HUDEP-2 (cell line): ENCODE measurements around the gene HOXD9.
A peak's percentile ranks its signal among the peaks of the same experiment; 100 is the strongest.

Experiments used
- DNase-seq, 76 experiments: peaks; one replicate each; lab custom pipeline; 2025; ENCODE audit not compliant: unreplicated experiment in 76 of 76; lab: John Stamatoyannopoulos, UW

The HOXD9 gene

DNA sequence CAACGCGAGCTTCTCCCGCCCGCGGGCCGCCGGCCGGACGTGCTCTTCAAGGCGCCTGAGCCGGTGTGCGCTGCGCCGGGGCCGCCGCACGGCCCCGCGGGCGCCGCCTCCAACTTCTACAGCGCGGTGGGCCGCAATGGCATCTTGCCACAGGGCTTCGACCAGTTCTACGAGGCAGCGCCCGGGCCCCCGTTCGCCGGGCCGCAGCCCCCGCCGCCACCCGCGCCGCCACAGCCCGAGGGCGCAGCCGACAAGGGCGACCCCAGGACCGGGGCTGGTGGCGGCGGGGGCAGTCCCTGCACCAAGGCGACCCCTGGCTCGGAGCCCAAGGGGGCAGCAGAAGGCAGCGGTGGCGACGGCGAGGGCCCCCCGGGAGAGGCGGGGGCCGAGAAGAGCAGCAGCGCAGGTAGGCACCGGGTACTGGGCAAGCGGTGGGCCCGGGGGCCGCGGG lies 14.8 kb upstream of the HOXD9 start:
- DNase-seq, result no peak

DNA sequence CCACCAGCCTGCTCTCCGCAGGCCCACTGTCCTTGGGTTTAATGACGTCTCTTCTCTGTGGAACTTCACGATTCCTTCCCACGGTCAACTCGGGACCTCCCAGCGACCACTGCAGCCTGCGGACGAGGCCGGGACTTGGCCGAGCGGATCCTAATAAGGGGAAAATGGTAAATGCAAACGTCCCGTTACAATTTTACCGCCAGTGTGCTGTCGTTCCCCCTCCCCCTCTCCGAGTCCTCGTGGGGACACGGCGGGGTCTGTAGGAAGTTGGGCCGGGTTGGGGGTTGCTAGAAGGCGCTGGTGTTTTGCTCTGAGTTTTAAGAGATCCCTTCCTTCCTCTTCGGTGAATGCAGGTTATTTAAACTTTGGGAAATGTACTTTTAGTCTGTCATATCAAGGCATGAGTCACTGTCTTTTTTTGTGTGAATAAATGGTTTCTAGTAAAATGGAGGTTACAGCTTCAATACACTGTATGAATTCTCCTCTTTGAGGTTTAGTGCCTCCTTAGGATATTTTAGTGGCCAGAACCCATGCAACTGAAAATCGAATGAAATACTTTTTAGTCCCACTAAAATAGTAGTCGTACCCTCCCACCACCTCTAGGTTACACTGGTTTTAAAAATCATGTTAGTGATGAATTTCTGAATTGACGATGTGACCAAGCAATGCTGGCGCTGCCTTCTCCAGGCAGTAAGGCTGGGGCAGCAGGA lies 13.2 kb upstream of the HOXD9 start:
- no peak for DNase-seq

DNA sequence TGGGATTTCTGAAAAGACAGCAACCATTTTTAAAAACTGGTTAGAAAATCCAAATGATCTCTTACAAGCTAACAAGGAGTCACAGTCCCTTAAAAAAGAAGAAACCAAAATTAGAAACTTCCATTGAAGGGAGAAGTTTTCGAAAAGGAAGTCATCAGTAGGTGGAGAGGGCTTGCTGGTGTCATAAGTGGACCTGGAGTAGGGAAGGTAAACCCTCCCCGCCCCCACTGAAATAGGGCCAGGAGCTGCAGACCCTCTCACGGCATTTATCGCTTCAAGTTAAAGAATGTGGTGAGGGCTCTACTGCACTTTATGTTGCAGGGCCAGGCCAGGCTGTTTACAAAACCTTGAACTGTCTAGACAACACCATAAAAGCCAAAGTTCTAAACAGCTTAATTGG lies 12.6 kb upstream of the HOXD9 start:
- DNase-seq, result no peak

DNA sequence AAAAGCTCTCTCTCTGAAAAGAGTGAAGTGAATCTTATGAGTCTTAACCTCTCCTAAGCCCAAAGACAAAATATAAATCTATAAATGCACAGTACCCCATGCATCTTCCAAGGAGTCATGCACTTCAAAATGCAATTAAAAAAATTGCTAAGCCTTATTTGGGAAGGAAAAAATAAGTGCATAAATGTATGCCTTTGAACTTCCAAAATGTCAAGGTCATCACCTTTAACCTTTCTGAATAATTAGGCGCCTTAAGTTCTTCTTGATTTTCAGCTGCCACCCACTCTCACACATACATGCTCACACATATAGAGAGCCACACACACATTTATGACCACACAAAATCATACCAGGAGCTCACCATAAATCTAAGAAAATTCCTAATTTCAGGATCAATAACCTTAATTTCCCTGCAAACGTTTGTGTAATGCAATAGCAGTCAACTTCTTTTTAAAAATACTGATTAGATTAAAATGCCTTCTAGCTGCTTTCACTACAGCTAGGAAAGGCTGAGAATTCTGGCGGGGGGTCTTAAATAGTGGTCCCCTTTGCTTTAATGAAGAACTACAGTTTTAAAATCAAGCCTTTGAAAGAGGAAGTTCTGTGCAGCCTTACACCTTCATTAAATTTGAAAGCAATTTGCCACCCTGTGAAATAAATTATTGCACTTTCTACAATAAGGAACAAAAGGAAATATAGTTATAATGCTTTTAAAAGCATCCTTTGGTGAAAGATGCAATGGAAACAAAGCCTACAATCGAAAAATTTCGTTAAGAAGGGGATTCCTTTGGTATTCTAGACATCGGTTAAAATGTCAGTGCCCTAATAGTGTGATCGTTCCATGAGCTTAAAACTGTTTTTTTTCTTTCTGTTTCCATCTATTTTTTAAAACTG lies 11.9 kb upstream of the HOXD9 start:
- no peak for DNase-seq

DNA sequence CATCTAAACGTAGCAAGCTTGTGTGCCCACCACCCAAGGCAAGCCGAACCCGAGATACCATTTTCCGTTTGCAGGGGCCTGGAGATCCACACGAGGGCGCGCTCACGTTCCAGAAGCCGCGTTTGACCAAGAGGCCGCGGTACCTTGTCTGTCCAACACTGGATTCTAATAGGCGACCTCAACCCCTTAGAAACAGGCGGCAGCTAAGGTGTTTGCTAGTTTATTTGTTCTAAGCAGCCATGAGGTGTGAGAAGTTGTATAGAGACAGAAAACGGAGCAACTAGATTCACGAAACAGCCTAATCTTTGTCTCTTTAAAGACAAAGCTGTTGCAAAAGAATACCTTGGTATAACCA lies 11.2 kb upstream of the HOXD9 start:
- DNase-seq, result peak in 39 of 76 experiments; percentile 7 to 60 (median 22)

DNA sequence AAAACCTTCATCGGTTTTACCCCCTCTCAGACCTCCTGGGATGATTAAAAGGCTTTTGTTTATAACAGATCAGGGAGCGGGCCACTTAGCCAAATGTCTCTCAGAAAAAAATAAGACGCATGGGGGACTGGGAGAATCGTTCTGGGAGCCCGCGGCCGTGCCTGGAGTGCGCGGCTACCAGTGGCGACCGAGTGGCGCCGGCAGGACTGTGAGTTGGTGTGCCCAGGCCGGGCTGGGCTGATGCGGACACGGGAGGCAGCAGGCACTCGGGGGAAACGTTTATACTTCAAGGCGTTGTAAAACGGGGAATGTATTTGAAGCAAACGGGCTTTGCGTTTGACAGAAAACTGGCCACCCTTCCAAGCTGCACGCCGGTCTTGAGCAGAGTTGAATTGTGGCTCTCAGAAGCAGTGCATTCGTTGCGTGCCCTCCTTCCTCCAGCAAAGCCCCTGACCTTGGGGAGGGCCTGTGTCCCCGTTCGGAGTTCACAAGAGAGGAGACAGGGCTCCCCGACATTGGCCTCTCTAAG lies 10.6 kb upstream of the HOXD9 start:
- DNase-seq, result no peak

DNA sequence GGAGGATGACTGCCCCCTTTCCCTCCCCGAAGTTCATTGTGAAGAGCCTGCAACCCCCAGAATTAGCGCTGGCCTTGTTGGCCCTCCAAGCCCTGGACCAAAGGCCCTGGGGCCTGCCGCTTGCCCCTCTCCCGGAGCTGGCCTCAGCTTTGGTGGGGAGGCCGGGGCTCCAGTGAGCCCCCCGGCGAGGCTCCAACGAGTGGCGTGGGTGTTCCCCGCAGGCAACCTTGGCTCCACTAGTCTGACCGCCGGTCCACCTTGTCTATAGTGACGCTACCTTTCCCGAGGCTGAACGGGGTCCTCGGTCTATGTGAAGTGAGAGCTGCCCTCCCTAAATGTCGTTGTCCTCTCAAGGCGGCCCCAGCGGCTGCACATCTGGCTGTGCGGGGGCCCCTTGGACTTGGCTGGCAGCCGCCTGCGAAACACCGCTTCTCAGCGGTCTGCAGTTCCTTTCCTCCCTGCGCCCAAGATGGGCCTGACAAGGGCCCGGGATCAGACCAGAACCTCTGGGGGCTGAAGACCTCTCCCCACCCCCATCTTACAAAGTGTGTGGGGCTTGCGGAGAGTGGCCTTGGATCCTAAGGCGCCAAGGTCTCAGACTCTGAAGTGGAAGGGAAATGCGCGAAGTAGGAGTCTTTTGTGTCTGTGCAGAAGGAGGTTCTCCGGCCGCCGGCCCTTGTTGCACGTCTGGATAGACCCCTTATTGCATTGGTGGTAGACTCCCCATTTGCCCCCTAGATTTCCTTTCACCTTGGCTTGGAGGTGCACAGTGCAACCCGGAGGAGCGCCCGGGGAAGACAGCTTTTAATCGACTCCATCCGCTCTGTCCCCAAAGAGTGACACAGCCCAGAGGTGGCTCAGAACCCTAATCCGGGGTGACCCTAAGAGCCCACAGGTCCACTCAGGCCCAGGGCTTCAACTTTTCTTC lies 9.9 kb upstream of the HOXD9 start:
- no peak for DNase-seq

DNA sequence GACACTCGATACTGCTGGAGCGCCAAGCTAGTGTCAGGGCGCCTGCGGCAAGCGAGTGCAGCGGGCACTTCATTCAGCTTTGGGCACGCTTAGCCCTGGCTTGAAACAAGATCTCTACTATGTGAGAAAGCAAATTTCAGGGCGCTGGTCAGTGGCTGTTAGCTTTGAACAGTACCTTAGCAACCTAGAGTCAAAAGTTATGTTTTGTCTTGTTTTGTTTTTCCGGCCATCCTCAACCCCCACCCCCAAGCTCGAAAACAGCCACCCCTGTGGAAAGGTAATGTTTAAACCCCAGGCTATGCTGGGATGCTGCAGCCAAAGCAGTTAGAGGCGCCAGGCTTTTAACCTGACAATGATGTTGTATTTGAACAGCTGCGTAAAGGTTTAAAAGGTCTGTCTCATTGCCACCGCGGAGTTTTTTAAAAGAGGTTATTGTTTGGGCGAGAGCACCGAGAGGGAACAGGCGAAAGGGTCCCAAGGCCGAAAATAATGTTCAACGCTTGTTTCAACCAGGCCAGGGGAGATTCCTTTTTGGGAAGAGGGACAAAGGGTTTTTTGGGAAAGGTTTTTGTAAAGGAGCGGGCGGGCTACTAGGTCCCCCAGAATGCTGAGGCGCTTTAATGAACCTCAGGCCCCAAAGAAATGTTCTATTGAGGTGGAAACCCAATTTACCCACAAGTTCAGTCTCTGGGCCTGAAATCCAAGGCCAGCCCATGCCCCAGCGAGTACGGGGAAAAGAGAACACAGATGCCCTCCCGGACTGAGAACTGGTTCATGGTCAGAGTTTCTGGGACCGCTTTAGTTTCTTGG lies 8.2 kb upstream of the HOXD9 start:
- DNase-seq, result no peak

DNA sequence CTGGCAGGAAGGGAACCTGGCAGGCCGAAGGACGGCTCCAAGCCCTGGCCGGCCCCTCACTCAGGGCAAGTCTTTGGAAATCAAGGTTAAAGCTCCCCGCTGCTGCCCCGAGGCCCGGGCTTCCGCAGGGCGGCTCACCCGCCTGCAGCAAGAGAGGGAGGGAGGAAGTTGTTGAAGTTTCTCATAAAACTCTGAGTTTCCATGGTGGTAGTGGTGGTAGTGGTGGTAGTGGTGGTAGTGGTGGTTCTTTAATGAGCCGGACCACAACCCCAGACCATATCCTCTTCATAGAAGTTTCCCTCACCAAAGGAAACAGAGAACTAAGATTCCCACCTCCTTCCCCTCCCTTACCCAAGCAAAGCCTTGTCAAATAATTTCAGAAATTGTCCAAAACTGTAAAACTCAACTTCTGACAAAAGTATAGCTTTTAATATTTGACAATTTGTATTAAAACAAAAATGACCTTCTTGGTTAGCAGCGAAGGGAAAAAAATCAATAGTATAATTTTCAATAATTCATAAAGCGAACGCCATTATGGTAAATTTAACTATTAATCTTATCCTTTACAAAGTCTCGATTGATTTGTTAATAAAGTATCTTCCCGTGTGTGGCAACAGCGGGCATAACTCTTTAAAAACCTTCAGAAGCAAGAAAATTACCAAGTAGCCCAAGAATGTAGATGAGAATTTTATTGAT lies 7.4 kb upstream of the HOXD9 start:
- DNase-seq, result no peak

DNA sequence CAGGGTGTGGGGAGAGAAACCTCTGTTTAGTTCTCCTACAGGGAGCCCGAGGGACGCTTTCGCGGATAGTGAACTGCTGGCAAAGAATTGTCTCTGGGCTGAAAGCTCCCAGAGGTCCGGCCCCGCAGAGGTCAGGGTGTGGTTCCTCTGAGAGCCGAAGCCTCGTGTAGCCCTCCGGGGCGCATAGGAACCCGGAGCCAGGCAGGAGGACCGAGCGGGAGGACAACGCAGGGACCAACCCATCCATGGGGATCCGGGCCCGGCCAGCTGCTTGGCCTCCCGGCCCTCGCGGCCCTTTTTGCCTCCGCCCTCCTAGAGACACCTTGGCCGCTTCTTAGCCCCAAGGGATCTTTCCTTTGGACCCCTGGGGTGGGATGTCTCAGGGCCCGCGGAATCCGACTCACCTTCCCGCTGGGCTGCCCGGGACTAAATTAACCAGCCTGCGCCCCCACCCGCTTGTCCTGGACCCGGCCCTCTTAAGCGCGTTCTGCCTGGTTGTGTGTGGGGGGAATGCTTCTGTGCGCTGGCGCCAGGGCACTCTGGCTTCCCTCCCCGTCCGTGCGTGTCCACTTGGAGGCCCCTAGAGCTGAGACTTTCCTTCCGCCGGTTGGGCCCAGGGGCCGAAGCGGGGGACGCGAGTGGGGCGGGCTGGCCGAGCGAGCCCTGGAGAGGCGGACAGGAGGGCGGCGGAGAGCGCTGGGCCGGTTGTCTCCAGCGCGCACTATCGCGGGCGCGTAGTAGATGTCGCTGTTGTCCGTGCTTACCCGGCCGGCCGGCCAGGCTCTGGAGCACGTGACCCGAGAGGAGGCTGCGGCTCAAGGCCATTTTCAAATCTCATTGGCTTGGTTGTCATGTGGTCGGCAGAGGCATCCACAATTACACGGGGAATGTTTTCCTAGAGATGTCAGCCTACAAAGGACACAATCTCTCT lies 6.4 kb upstream of the HOXD9 start, which contains the start of gene HOXD10:
TSS of gene HOXD10 (plus strand) at position 896 of the 931 bp plus-strand sequence. CDS start 56 bp downstream, outside the sequence.
- DNase-seq, result no peak

DNA sequence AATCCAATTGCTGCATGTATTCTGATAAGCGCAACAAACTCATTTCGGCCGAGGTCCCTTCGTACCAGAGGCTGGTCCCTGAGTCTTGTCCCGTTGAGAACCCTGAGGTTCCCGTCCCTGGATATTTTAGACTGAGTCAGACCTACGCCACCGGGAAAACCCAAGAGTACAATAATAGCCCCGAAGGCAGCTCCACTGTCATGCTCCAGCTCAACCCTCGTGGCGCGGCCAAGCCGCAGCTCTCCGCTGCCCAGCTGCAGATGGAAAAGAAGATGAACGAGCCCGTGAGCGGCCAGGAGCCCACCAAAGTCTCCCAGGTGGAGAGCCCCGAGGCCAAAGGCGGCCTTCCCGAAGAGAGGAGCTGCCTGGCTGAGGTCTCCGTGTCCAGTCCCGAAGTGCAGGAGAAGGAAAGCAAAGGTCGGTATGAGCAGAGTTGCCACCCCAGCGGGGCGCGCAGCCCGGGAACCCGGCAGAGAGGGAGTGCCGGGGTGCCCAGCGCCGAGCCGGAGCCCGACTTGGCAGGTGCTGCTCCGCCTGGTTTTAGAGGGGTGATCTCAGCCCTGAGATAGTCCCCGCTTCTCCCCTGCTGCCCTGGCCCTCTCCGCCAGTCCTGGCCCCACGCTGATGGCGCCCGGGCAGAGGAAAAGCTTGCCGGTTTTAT lies 5.2 kb upstream of the HOXD9 start:
- DNase-seq, result no peak

DNA sequence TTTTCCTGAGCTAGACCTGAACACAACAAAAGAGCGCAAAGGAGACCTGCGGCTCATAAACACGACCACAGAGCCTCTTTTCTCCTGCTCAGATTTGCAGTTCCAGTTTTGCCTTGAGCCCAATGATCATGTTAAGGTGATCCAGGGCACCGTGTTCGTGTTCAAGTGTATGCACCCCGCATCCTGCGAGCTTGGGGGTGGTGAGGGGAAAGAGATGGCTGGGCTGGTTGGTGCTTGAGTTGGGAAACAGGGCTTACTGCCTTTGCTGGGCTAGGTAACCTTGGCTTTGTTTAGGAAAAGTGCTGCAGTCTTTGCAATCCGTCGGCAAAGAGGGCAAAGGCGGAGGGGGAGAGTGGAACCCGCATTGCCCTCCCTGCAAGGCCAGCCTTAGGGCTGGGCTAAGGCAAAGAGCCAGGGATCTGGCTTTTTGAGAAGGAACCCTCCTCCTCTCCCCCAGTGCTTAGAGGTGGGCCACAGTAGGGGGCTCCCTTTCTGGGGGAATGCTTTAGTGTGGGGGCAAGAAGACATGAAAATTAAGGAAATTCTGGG lies 4.6 kb upstream of the HOXD9 start:
- DNase-seq, result no peak

DNA sequence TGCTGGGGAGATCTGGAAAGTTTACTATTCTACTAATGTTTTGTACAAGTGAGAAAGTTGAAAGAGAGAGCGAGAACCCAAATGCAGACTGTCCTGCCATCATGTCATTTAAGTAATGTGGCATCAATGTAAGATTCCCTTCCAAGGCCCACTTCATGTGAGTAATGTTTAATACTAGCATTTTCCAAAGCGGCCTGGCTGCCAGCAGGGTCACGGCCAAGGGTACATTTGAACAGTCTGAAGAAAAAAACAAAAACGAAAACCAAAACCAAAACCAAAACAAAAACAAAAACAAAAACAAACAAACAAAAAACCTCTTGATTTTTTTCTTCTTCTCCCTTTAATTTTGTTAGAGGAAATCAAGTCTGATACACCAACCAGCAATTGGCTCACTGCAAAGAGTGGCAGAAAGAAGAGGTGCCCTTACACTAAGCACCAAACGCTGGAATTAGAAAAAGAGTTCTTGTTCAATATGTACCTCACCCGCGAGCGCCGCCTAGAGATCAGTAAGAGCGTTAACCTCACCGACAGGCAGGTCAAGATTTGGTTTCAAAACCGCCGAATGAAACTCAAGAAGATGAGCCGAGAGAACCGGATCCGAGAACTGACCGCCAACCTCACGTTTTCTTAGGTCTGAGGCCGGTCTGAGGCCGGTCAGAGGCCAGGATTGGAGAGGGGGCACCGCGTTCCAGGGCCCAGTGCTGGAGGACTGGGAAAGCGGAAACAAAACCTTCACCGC lies 3.7 kb upstream of the HOXD9 start:
- DNase-seq, result peak in 26 of 76 experiments; percentile 4 to 34 (median 16)

DNA sequence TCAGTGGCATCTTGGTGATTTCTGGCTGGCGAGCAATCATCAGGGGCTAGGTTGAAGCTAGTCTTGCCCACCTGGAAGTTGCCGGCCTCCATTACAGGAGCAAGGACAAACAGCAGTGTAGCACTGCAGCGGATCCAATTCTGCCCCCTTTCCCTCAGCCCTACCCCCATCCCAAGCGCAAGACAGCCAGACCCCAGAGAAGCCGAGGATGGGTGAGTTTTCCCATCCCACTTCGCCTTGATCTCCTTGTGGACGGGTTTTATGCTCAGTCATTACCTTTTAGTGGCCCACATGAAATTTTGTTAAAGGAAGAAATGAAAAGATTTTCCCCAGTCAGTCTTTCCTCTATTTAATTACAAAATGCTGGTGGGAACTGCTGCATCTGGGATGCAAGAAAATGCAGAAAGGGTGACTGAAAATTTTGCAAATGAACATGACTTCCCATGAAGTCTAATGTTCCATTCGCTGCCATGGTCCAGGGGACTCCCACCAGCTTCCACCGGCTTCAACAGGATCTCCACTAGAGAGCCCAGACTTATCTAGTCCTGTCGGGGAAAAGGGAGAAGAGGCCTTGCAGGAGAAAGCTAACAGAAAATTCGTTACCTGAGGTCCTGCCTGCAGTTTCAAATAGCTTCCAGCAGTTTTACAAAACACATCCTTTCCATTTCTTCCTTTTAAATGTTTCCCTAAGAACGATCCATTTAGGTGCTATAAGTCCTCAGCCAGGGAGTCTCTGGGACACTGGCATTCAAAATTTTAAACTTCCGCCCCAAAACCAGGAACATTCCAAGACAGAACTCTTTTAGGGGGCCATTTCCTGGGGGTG lies 1.9 kb upstream of the HOXD9 start:
- no peak for DNase-seq

DNA sequence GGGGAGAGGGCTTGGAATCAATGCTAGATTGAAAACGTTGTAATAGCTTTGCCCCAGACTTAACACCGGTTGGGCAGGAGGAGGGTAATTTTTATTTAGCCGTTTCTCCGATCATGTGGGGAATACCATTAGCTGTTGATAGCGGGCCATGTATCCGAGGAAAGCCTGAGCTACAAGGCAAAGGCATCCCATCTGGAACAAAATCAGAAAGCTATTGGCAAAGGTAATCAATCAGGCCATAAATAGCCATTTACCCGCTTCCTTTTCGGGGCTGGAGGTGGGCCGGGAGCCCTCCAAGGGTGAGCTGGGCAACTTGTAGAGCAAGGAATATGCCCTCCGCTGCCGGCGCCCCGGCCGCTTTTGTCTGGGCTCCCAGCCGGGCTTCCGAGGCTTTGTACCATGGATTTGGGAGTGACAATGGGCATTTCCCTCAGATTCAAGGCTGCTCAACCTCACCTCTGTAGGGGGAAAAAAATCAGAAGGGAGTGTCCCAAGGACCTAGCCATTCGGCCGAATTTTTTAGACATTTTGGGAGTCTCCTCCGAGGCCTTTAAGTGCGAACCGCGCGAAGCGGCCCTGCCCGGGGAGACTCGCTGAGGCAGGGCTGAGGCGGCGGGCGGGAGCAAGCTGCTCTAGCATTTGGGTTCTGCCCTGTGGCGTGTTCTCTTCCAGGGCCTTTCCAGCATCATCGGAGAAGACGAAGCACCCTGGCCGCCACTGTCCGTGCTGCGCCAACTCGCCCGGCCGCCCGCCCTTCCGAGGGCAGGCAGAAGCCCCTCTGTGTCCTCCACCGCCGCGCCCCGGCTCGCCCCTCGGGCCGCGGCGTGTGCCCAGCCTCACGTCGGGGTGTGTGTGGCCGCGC lies 1.1 kb upstream of the HOXD9 start:
- DNase-seq, result no peak
